Heart left ventricle (tissue), 16 donors: ENCODE data around the gene METRN. TPM values are rescaled to one million over a fixed set of nuclear protein-coding genes. Genes with fewer than 3 reads are reported as not detected.

Experiments
- ATAC-seq, 4 donors: fragments of 200-7000 bp; cut with Tn5 transposase; one replicate each; pipeline ENCODE4 v1.9.1; 2020 to 2022; ENCODE audit warnings: moderate library complexity in 4 of 4, mild to moderate bottlenecking in 3 of 4, moderate number of reproducible peaks in 1 of 4
- DNase-seq, 5 donors: peaks; one replicate each; pipeline ENCODE4 v3.0.0-alpha.2; 2020
- H3K27ac ChIP-seq, 12 donors: fragments of 200-600 bp; sonication (generic) in 4 of 12; one replicate each; pipeline versions ENCODE4 v1.5.0 to v1.8.0; 2016 to 2022; ENCODE audit warnings: mild to moderate bottlenecking in 2 of 12
- H3K27me3 ChIP-seq, 9 donors: fragments of 200-600 bp; sonication (generic) in 2 of 9; one replicate each; pipeline versions ENCODE4 v1.5.1 to v1.8.0; 2016 to 2022; ENCODE audit warnings: mild to moderate bottlenecking in 3 of 9
- H3K36me3 ChIP-seq, 9 donors: fragments of 200-600 bp; sonication (generic) in 2 of 9; one replicate each; pipeline versions ENCODE4 v1.5.0 to v1.8.0; 2018 to 2022; ENCODE audit warnings: mild to moderate bottlenecking in 2 of 9
- H3K4me1 ChIP-seq, 12 donors: fragments of 200-600 bp; sonication (generic) in 4 of 12; one replicate each; pipeline versions ENCODE4 v1.5.0 to v1.8.0; 2016 to 2022; ENCODE audit warnings: mild to moderate bottlenecking in 3 of 12
- H3K4me3 ChIP-seq, 12 donors: fragments of 200-600 bp; sonication (generic) in 4 of 12; one replicate each; pipeline versions ENCODE4 v1.5.0 to v1.8.0; 2017 to 2022; ENCODE audit warnings: mild to moderate bottlenecking in 9 of 12, moderate library complexity in 4 of 12
- H3K9me3 ChIP-seq, 12 donors: fragments of 200-600 bp; sonication (generic) in 4 of 12; one replicate each; pipeline versions ENCODE4 v1.5.0 to v1.8.0; 2016 to 2022; ENCODE audit warnings: mild to moderate bottlenecking in 1 of 12
- POLR2A ChIP-seq, 2 donors: fragments of 450-650 bp; IDR thresholded peaks; one replicate each; pipeline ENCODE4 v1.6.1; 2017; ENCODE audit warnings: antibody characterized with exemption in 2 of 2, mild to moderate bottlenecking in 2 of 2, moderate library complexity in 2 of 2
- WGBS, 4 donors: extraction: QIAGEN DNeasy Blood & Tissue Kit in 2 of 4; methylation state at CpG; one replicate each; pipeline versions ENCODE4 v1.1.5 to v1.1.7; 2013 to 2018; 5-methylcytosine and 5-hydroxymethylcytosine counted together
- intact Hi-C, 10 donors: fragments of 100-400 bp; cut with DNase I; formaldehyde crosslinking; loops; one replicate each; pipeline versions ENCODE4 v1.11.1 to v1.14.2; 2022
- polyA plus RNA-seq, 2 donors: library from polyadenylated mRNA; stranded (reverse); fragments of 200-250 nt; gene quantifications; one replicate each; pipeline ENCODE4 v1.2.3, GENCODE V29; 2013
- total RNA-seq, 9 donors: library from RNA; depleted of rRNA in 2 of 9; stranded (reverse); fragments of >200 nt in 2 of 9; fragmentation: NEBNext Ultra II Directional in 3 of 9; extraction: Animal tissue kit (Norgen Biotek cat#: 25700) in 3 of 9; gene quantifications; one replicate each; pipeline versions ENCODE4 v1.1.0 to v1.2.4, GENCODE V29; 2016 to 2023
- TF ChIP-seq, protein P1 (sequence below), 12 donors: fragments of 200-600 bp; sonication (generic) in 4 of 12; IDR thresholded peaks; one replicate each; pipeline versions ENCODE4 v1.5.0 to v1.8.0; 2018 to 2022; ENCODE audit warnings: antibody characterized with exemption in 12 of 12, mild to moderate bottlenecking in 5 of 12
- donor health status: ischemic (EF 13 %, LVEDD 7.1; RV severe dilation, severe dysfunction).
- donor health status: healthy with polysubstance abuse.
- donor health status: DM: no; HTN: yes; CAD: no.
- donor health status: DM: no; HTN: no; CAD: no.
- donor health status: ischemic (EF 25% LVEDD 6.9; RV normal size, moderate dysfunction).
- donor health status: ischemic (EF 25% LVEDD 5.7; RV mildly dilated, moderate dysfunction).
- donor health status: healthy.
- donor health status: DM: yes; HTN: yes; CAD: no.
- donor health status: ischemic (EF 35%, LVEDD 5.7; RV mildly dilated, moderate dysfunction).
- donor health status: nonischemic (EF 11% LVEDD 7.7; RV severe dilation, severe dysfunction).
- donor health status: DM: yes; HTN: yes; CAD: no.
- donor health status: PGD.
- donor health status: ischemic (EF 29% LVEDD 5.4; RV normal size, mild dysfunction).
- donor health status: nonischemic (EF 23%, LVEDD 6.1; RV moderate dilation, normal function).

Gene METRN
- total and polyA plus RNA-seq, 11 donors: 31.2 to 79.4 (median 60.7) TPM

DNA sequence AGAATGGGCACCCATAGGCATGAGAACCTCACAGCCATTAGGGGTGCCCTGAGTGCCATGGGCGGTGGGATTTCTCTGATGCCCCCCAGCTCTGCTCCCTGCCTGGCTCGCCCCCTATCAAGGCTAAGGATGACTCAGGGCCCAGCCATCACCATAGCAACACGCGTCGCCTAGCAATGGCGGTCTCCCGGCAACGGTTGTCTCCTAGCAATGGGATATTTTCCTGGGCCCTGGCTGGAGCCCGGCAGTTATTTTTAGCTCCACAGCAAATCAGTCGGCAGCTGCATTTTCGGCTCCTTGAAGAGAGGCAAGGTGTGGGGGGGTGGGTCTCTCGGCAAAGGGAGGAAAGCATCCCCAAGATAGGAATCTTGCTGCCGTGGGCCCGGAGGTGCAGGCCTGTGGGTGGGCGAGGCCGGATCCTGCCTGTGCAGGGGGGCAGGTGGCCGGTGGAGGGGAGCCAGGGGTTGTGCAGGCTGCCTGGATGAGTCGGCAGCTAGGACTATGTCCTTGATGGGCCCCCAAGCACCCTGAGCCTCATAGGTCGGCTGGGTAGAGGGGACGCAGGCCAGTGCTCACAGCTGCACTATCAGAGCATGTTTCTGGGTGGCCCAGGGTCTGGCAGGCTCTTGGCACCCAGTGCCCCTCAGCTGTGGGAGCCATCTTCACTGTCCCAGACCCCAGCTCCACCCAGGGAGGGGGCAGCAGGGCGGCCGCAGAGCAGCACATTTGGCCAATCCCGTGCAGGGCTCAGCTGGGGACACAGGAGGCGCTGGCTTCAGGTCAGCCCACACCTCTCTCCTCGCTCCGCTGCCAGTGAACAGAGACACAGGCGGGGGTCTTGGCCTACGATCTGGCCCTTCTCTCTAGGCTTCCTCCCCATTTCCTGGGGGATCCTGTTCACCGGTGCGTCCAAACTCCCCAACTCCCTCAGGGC lies 5.1 kb upstream of the METRN start:
- ATAC-seq (peak in 3 of 4 donors; percentile 40 to 65 (median 47)), DNase-seq (peak in 4 of 5 donors; percentile 68 to 79 (median 72))
- Histone ChIP-seq H3K4me1 (peaks cover 0 to 46% (median 12%) of the 10 kb centered on the region in 12 donors), H3K27me3 (peaks cover 21 to 58% (median 50%) of the 10 kb centered on the region in 9 donors), H3K4me3 (no peak overlapping the region), H3K36me3 (no peaks in the 10 kb centered on the region), H3K27ac (no peak overlapping the region), H3K9me3 (no peaks in the 10 kb centered on the region)
- no peak for TF ChIP-seq POLR2A (IDR thresholded peaks at IDR 0.05)
- TF ChIP-seq, protein P1, sequence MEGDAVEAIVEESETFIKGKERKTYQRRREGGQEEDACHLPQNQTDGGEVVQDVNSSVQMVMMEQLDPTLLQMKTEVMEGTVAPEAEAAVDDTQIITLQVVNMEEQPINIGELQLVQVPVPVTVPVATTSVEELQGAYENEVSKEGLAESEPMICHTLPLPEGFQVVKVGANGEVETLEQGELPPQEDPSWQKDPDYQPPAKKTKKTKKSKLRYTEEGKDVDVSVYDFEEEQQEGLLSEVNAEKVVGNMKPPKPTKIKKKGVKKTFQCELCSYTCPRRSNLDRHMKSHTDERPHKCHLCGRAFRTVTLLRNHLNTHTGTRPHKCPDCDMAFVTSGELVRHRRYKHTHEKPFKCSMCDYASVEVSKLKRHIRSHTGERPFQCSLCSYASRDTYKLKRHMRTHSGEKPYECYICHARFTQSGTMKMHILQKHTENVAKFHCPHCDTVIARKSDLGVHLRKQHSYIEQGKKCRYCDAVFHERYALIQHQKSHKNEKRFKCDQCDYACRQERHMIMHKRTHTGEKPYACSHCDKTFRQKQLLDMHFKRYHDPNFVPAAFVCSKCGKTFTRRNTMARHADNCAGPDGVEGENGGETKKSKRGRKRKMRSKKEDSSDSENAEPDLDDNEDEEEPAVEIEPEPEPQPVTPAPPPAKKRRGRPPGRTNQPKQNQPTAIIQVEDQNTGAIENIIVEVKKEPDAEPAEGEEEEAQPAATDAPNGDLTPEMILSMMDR (IDR thresholded peaks at IDR 0.05): no peak
- intact Hi-C loops: loop anchor here in 9 of 10 donors (2.0 to 5.0 kb wide), 7 partner anchors 31 to 347 kb away; partner anchors contain the start of gene CIAO3 (in 2 of the 9)
- 9 to 21% (median 20%) methylated on average over 19 to 30 of the region's 30 CpGs for WGBS, 4 donors

DNA sequence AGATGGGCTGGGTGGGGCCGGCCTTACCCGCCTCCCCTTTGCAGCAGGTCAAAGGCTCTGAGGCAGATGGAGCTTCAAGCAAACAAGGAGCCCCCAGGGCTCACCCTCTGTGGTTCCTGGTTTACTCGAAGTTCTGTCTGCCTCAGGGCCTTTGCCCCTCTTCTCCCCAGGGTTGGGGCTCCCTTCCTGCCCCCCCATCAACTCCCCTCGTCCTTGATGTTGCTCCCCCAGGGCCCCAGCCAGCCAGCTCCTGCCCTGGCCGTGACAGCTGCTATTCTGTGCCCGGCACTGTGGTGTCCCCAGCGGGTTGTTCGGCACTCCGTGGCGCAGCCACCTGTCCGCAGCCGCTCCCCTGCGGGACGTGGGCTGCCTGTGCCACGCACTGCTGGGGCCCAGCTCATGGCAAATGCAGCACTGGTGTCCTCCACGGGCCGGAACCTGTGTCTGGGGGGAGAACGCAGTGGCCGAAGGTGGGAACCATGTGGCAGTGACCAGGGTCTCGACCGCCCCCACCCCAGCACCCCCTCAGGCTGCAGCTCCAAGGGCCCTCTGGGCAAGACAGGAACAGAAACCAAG lies 4.3 kb upstream of the METRN start:
- intact Hi-C loops: loop anchor here (1.0 to 5.0 kb wide), 12 partner anchors 30 to 393 kb away; partner anchors contain the start of genes CIAO3 (in 2 of the 10), CHTF18 (in 1 of the 10) and RPUSD1 (in 1 of the 10)
- no peaks in the 10 kb centered on the region for H3K36me3 ChIP-seq
- no peak for ATAC-seq
- H3K4me1 ChIP-seq: peaks cover 0 to 41% (median 12%) of the 10 kb centered on the region in 12 donors
- no peak for DNase-seq
- 41 to 72% (median 68%) methylated on average over 7 to 21 of the region's 21 CpGs for WGBS, 4 donors
- no peaks in the 10 kb centered on the region for H3K9me3 ChIP-seq
- TF ChIP-seq, protein P1 (IDR thresholded peaks at IDR 0.05): no peak
- no peak for TF ChIP-seq POLR2A (IDR thresholded peaks at IDR 0.05)
- peaks cover 18 to 55% (median 45%) of the 10 kb centered on the region in 9 donors for H3K27me3 ChIP-seq
- H3K4me3 ChIP-seq: no peak overlapping the region
- H3K27ac ChIP-seq: no peak overlapping the region

DNA sequence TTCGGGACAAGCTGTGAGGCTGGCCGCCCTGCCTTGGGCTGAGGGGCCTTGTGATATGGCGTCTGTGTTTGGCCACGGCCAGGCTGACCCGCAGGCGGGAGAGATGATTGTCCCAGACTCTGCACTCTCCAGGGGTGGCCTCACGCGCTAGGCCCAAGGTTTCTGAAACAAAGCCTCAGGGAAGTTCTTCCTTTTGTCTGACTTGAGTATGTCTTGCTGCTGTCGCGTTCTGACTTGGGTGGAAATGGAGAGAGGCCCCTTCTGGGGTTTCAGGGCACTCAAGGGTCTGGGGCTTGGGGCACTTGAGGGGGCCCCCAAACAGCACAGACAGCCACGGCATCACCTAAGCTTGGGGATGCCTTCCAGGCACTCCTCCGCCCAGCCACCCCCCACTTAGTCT lies 3.8 kb upstream of the METRN start:
- 75 to 80% (median 78%) methylated on average over 3 to 12 of the region's 12 CpGs for WGBS, 4 donors
- no peak for DNase-seq
- Histone ChIP-seq H3K4me3 (no peak overlapping the region), H3K4me1 (peaks cover 0 to 42% (median 15%) of the 10 kb centered on the region in 12 donors), H3K36me3 (no peaks in the 10 kb centered on the region), H3K27ac (no peak overlapping the region), H3K9me3 (no peaks in the 10 kb centered on the region), H3K27me3 (peaks cover 18 to 53% (median 43%) of the 10 kb centered on the region in 9 donors)
- no peak for ATAC-seq
- TF ChIP-seq, protein P1 (IDR thresholded peaks at IDR 0.05): no peak
- no peak for TF ChIP-seq POLR2A (IDR thresholded peaks at IDR 0.05)
- intact Hi-C loops: loop anchor here (1.0 to 5.0 kb wide), 12 partner anchors 30 to 392 kb away; partner anchors contain the start of genes CIAO3 (in 2 of the 10), CHTF18 (in 1 of the 10) and RPUSD1 (in 1 of the 10)
